DMS153 treated with DMSO at 0.1 percent for 48 hours (cell line): ENCODE data around the gene FAM180B.
"Not testable (repeated sequence)": the region's sequence is repeated elsewhere in the genome, so short reads cannot be mapped to it uniquely, and the experiment has no call there.

ENCODE experiments used
- DNase-seq: peaks from one replicate; lab custom pipeline; 2025; ENCODE audit not compliant: unreplicated experiment; lab: John Stamatoyannopoulos, UW

Gene FAM180B, protein sequence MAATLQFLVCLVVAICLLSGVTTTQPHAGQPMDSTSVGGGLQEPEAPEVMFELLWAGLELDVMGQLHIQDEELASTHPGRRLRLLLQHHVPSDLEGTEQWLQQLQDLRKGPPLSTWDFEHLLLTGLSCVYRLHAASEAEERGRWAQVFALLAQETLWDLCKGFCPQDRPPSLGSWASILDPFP

DNA sequence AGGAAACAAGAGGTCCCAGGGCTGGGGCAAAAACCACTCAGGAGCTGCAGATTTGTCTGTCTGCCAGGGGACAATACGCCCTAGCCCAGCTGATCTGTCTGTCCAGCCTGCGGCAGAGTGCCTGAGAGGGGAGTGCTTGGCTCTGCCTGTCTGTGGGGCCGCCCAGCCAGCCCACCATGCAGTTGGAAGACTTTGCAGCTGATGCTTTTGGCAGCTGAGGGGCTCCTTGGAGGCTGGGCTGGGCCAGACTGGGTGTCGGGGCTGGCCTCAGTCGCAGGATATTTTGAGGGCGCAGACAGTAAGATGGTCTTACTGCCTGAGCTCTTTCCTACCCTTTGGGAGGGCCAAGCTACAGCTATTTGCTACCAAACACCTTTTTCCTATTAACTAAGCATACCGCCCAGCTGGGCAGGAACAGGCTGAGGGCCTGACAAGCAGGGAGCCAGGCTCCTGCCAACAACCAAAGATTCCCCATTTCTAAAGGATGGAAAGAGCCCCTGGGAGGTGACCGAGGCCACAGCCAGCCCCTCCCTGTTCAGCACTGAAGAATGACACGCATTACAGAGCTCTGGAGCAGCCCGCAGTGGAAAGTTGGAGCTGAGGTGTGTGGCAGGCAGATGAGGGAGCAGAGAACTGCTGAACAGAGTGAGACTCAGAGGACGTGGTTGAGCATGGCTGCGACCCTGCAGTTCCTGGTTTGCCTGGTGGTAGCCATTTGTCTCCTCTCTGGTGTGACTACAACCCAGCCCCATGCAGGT lies at the start of gene FAM180B:
TSS of gene FAM180B (plus strand) at position 581 of the 758 bp plus-strand sequence. CDS start at position 672, 91 bp downstream.
- DNase-seq: no peak

GRCh38 chr11:47536915-47537314 lies 49.6 kb upstream of the FAM180B start:
- DNase-seq: no peak

GRCh38 chr11:47538741-47539565 lies 47.5 kb upstream of the FAM180B start:
- peak; percentile 22 for DNase-seq

DNA sequence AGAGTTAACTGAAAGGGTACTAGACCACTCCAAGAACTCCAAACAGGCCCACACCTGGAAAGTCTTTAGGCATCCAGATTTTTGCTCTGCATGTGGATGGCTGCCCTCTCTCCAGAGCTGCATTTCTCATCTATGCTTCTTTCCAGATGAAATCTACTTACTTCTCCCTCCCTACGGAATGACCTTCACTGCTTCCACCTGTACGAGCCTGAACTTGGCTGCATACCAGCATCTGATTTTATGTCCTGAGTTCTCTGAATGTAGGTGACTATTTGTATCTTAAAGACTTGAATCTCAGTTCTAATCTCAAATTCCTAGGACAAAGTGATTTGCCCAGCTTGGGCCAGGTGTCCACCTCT lies 46.8 kb upstream of the FAM180B start:
- no peak for DNase-seq

GRCh38 chr11:47541070-47541469 lies 45.4 kb upstream of the FAM180B start:
- no peak for DNase-seq

DNA sequence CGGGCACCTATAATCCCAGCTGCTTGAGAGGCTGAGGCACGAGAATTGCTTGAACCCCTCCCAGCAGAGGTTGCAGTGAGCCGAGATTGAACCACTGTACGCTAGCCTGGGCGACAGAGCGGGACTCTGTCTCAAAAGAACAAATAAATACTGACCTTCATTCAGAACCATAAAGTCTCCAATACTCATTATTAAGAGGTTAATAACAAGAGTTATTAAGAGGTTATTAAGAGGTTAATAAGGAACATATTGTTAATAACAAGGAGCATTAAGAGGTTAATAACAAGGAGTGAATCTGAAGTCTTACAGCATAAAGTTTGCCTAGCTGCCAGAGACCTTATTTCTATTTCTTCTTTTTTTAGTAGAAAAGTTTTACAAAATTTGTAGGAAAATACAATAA lies 41.2 kb upstream of the FAM180B start:
- DNase-seq: no peak

DNA sequence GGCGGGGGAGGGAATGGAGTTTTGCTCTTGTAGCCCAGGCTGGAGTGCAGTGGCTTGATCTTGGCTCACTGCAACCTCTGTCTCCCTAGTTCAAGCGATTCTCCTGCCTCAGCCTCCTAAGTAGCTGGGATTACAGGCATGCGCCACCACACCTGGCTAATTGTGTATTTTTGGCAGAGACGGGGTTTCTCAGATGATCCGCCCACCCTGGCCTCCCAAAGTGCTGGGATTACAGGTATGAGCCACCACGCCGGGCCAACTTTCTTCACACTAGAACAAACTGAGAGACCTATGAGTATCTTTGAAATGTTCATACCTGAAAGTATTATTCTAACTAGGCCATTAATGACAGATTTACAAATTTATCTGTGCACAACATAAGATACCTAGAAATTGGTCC lies 40.2 kb upstream of the FAM180B start:
- not testable (repeated sequence) for DNase-seq

GRCh38 chr11:47550288-47551047 lies 36.0 kb upstream of the FAM180B start:
- DNase-seq: no peak

GRCh38 chr11:47551086-47551485 lies 35.4 kb upstream of the FAM180B start:
- DNase-seq: no peak

- DNase-seq: no peak
These were observed 34.4 kb upstream of the FAM180B start for GRCh38 chr11:47552056-47552565.

- DNase-seq: peak; percentile 78
These were observed 33.7 kb upstream of the FAM180B start, which contains the start of gene CELF1 for GRCh38 chr11:47552566-47553405. Gene CELF1, minus strand, starts transcription at chr11:47553132. Its CDS starts 53,609 bp downstream, at chr11:47499523.

GRCh38 chr11:47553406-47553743 lies 33.1 kb upstream of the FAM180B start:
- DNase-seq: no peak

GRCh38 chr11:47557004-47557403 lies 29.5 kb upstream of the FAM180B start:
- DNase-seq: not testable (repeated sequence)

DNA sequence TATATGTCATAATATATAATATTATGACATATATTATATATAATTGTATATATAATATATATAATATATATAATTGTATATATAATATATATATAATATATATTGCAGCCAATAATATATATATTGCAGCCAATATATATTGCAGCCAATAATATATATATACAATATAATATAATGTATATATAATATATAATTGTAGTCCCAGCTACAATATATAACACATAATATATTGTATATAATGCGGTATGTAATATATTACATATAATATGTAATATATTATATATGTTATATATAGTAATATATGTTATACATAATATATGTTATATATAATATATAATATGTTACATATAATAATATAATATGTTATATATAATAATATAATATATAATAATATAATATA lies 27.8 kb upstream of the FAM180B start:
- DNase-seq: no peak

GRCh38 chr11:47560426-47560825 lies 26.1 kb upstream of the FAM180B start:
- no peak for DNase-seq

GRCh38 chr11:47562393-47562792 lies 24.1 kb upstream of the FAM180B start:
- not testable (repeated sequence) for DNase-seq

DNA sequence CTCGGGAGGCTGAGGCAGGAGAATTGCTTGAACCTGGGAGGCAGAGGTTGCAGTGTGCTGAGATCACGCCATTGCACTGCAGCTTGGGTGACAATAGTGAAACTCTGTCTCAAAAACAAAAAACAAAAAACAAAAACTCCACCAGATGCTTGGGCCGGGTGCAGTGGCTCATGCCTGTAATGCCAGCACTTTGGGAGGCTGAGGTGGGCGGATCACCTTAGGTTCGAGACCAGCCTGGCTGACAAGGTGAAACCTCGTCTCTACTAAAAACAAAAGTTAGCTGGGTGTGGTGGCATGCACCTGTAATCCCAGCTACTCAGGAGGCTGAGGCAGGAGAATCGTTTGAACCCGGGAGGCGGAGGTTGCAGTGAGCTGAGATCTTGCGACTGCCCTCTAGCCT lies 22.1 kb upstream of the FAM180B start:
- DNase-seq: not testable (repeated sequence)

DNA sequence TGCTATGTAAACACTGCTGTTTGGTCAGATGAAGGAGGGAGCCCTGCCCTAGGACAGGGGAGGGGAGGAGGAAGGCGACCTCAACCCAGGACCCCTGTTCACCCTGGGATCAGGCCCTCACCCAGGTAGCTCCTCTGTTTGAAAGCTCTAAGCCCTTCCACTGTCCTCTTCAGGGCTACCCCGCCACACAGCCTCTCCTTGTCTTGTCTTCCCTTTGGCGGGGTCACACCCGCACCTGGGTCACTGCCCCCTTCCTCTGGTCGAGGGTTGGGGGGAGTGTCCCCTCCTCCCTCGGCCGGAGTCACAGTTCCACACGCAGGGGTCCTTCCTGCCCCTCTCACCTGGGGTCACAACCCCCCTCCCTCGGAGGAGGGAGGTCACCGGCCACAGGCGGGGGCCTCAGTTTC lies 21.5 kb upstream of the FAM180B start:
- no peak for DNase-seq

DNA sequence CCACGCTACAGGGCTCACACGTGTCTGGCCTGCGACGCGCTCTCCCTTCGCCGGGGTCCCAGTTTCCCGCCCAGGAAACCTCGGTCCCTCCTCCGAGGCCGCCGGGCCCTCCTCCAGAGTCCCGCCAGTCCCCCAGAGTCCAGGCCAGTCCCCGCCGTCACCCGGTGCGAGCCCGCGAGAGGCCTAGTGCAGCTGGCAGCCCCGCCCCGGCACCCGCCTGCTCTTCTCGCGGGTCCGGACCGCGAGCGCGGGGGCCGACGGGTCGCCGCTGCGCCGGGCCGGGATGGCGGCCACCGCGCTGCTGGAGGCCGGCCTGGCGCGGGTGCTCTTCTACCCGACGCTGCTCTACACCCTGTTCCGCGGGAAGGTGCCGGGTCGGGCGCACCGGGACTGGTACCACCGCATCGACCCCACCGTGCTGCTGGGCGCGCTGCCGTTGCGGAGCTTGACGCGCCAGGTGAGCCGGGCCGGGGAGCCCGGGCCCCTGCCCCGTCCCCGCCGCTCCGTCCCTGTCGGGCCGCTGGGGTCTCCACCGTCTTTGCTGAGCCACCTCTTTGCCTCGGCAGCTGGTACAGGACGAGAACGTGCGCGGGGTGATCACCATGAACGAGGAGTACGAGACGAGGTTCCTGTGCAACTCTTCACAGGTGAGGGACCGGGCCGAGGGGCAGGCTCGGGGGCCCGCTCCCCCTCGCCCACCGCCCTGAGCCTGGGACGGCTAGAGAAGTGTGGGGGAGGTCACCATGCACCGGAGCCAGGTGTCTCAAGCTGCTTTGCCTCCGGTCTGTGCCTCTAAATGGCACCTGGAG lies 20.9 kb upstream of the FAM180B start, which contains the start of gene PTPMT1:
TSS of gene PTPMT1 (plus strand) at position 260 of the 809 bp plus-strand sequence. CDS start at position 284, 24 bp downstream.
- peak; percentile 13 for DNase-seq
